ENCODE data around the gene SLC9A4.

Gene SLC9A4

GRCh38 chr2:102428573-102428972, 44.5 kb upstream of the SLC9A4 start:
- no peak for TF ChIP-seq CTCF (IDR thresholded peaks at IDR 0.05; ENCODE audit: low read depth, low read length, missing control alignments)
- no peak overlapping the region for H3K27ac ChIP-seq
- in situ Hi-C loops (cut with HindIII; ENCODE audit: low pct_ligation_motif_present, low sequenced_read_pairs), result no loop called here

GRCh38 chr2:102432386-102432785, 40.6 kb upstream of the SLC9A4 start:
- TF ChIP-seq CTCF (IDR thresholded peaks at IDR 0.05; ENCODE audit: low read depth, low read length, missing control alignments), result no peak
- Histone ChIP-seq H3K27me3 (replicated peaks) (no peaks in the 10 kb centered on the region), H3K4me3 (ENCODE audit: low read depth, low read length) (no peak overlapping the region)

More at GRCh38 chr2:102428573-102428972, 44.5 kb upstream of the SLC9A4 start:
- Histone ChIP-seq H3K36me3 (replicated peaks) (no peaks in the 10 kb centered on the region), H3K27me3 (replicated peaks) (no peaks in the 10 kb centered on the region), H3K4me3 (ENCODE audit: low read depth, low read length) (no peak overlapping the region)
- DNase-seq, result no peak

GRCh38 chr2:102433973-102434654, 38.9 kb upstream of the SLC9A4 start:
- Histone ChIP-seq H3K36me3 (replicated peaks) (no peaks in the 10 kb centered on the region), H3K27me3 (replicated peaks) (no peaks in the 10 kb centered on the region), H3K4me3 (ENCODE audit: low read depth, low read length) (no peak overlapping the region), H3K27ac (no peak overlapping the region)
- in situ Hi-C loops (cut with HindIII; ENCODE audit: low pct_ligation_motif_present, low sequenced_read_pairs), result no loop called here
- no peak for DNase-seq
- no peak for TF ChIP-seq CTCF (IDR thresholded peaks at IDR 0.05; ENCODE audit: low read depth, low read length, missing control alignments)

More at GRCh38 chr2:102432386-102432785, 40.6 kb upstream of the SLC9A4 start:
- Histone ChIP-seq H3K27ac (no peak overlapping the region), H3K36me3 (replicated peaks) (no peaks in the 10 kb centered on the region)
- DNase-seq, result no peak
- in situ Hi-C loops (cut with HindIII; ENCODE audit: low pct_ligation_motif_present, low sequenced_read_pairs), result no loop called here

GRCh38 chr2:102434655-102435381, 38.2 kb upstream of the SLC9A4 start:
- Histone ChIP-seq H3K36me3 (replicated peaks) (no peaks in the 10 kb centered on the region), H3K4me3 (ENCODE audit: low read depth, low read length) (no peak overlapping the region), H3K27ac (no peak overlapping the region), H3K27me3 (replicated peaks) (no peaks in the 10 kb centered on the region)
- DNase-seq, result no peak
- in situ Hi-C loops (cut with HindIII; ENCODE audit: low pct_ligation_motif_present, low sequenced_read_pairs), result no loop called here
- TF ChIP-seq CTCF (IDR thresholded peaks at IDR 0.05; ENCODE audit: low read depth, low read length, missing control alignments), result no peak

DNA sequence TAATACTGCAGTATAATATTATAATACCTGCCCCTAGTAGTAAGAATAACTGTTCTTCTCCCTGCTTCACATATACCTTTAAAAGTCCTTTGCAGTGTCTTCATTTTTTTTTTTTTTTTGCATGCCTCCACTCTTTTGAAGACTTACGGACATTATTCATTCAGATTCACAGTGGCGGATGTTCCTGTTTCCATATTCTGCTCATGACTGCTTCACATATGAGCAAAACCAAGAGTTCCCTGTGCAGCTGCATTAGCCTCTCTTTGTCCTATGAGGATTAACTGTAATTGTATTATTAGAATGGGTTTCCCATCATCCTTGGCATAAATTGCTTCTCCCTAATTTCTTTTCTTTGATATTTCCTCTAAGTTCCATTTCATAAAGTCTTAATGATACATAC, 37.3 kb upstream of the SLC9A4 start:
- Histone ChIP-seq H3K4me3 (ENCODE audit: low read depth, low read length) (no peak overlapping the region), H3K27ac (no peak overlapping the region), H3K27me3 (replicated peaks) (no peaks in the 10 kb centered on the region), H3K36me3 (replicated peaks) (no peaks in the 10 kb centered on the region)
- in situ Hi-C loops (cut with HindIII; ENCODE audit: low pct_ligation_motif_present, low sequenced_read_pairs), result no loop called here
- no peak for TF ChIP-seq CTCF (IDR thresholded peaks at IDR 0.05; ENCODE audit: low read depth, low read length, missing control alignments)
- DNase-seq, result no peak
